Pons (tissue), 1 donor: Measurements from ENCODE around the gene OSBPL5.

Experiments
- DNase-seq: peaks from one replicate; pipeline ENCODE4 v3.0.0-alpha.2; 2016; ENCODE audit warnings: low spot score

Gene OSBPL5, protein sequence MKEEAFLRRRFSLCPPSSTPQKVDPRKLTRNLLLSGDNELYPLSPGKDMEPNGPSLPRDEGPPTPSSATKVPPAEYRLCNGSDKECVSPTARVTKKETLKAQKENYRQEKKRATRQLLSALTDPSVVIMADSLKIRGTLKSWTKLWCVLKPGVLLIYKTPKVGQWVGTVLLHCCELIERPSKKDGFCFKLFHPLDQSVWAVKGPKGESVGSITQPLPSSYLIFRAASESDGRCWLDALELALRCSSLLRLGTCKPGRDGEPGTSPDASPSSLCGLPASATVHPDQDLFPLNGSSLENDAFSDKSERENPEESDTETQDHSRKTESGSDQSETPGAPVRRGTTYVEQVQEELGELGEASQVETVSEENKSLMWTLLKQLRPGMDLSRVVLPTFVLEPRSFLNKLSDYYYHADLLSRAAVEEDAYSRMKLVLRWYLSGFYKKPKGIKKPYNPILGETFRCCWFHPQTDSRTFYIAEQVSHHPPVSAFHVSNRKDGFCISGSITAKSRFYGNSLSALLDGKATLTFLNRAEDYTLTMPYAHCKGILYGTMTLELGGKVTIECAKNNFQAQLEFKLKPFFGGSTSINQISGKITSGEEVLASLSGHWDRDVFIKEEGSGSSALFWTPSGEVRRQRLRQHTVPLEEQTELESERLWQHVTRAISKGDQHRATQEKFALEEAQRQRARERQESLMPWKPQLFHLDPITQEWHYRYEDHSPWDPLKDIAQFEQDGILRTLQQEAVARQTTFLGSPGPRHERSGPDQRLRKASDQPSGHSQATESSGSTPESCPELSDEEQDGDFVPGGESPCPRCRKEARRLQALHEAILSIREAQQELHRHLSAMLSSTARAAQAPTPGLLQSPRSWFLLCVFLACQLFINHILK

DNA sequence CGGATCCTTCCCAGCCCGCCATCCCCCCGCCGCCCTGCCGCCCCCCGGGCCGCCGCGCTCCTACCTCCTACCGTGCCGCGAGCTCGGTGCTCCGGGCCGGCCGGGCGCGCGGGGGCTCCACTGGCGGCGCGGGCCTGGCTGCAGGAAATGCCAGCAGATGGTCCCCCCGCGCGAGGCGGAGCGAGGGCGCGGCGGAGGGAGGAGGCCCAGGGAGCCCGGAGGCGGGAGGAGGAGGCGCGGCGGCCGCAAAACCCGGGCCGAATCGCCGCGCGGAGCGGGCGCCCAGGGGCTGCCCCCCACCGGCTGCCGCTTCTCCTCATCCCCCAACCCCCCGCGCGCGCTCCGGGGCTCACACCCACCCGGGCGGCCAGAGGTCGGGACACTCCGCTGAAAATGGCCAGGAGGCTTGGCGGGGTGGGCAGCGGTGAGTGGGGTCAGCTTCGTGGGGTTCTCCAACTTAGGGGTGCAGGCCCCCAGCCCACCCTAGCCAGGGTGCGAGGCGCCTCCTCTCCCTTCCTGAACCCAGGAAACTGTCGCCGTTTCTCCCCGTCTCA, at the start of gene OSBPL5:
TSS of gene OSBPL5 (minus strand) at position 159 of the 554 bp plus-strand sequence. CDS start 36,162 bp downstream, outside the sequence.
- peak; percentile 43 for DNase-seq

DNA sequence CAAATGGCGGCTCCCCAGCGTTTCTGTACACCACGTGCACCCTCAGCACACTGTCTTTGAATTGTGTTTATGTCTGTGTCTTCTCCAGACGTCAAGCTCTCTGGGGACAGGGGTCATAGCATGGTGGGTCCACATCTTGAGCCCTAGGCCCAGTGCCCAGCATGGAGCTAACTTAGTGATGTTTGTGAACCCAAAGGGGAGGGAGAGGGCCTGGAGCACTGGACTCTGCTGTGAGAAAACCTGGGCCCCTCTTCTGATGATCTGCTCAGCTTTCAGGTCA, 49.2 kb upstream of the OSBPL5 start:
- DNase-seq: no peak

DNA sequence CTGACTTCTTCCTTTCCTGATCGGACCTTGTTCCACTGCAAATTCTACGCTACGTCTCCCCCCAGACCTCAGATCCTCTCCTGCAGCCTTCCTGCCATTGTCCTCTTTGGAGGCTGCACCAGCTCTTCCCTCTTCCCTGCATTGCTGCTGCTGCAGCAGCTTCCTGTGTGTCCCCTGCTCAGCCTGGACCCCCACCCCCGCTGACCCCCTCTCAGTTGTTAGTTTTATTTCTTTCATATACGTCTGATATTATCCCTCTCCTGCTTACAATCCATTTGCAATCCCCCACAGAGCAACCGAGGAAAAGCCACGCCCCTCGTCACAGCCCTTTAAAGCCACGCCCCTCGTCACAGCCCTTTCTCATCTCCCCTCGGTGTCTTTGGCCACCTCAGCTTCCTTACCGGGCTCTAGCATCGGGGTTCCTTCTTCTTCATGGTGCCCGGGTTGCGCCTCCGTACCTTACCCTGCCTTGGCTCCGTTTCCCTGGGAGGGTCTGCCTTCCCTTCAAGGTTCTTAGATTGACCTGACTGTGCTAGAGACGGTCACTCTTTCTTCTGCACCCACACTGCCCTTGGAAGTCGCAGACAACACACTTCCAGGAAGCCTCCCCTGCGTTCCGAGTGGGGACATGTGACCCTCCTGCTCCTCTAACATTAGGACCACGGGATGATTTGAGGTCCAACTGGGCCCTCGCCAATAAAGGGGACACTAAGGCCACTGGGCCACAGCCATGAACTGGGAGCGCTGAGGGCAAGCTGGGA, 48.7 kb upstream of the OSBPL5 start:
- DNase-seq: no peak

DNA sequence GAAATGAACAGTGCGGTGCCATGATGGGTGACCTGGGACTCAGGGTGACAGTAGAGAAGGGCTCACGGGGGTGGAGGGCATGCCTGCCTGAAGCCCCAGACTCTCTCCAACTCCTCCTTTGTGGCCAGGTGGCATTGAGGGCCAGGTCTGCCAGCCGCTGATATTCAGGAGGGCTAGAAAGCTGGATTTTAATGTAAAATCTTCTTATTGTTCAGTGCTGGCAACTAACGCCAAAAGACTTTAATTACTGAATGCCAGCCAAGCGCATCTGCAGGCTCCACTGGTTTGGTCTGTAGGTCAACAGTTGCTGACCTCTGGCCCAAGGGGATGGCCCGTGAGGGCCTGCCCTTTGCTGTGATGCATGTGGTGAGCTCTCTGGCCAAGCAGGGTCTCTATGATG, 43.2 kb upstream of the OSBPL5 start:
- DNase-seq: no peak

DNA sequence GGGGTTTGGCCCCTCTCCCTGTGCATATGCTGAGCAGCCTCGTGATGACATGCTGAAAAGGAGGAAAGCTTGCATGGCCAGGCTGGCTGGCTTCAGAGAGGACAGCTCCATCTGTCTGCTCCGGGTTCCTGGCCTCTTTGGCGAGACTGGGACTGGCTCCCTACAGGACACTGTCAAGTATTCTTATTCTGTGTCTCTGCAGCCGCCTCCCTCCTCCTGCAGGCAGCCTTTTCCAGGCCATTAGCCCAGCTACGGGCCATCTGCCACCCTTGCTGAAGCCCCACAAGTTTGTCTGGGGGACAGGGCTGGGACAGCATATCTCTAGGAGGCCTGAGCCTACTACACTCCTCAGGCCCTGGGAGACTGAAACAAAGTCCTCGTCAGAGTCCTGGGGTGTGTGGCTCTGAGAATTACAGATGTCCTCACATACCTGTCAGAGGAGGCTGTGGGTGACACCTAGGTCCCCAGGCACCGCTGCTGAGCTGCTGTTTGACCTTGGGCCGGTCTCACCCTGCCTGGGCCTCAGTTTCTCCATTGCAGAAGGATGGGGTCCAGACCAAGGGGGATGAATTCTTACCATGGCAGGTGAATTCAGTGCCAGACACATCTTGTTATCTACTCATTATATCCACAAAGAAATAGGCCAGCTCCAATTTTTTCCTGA, 42.5 kb upstream of the OSBPL5 start:
- DNase-seq: no peak

DNA sequence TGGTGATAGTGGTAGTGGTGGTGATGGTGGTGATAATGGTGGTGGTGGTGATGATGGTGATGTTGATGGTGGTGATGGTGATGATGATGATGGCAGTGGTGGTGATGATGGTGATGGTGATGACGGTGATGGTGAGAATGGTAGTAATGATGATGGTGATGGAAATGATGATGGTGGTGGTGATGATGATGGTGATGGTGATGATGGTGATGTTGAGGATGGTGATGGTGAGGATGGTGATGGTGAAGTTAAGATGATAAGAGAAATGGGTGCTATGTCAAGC, 41.8 kb upstream of the OSBPL5 start:
- DNase-seq: no peak

DNA sequence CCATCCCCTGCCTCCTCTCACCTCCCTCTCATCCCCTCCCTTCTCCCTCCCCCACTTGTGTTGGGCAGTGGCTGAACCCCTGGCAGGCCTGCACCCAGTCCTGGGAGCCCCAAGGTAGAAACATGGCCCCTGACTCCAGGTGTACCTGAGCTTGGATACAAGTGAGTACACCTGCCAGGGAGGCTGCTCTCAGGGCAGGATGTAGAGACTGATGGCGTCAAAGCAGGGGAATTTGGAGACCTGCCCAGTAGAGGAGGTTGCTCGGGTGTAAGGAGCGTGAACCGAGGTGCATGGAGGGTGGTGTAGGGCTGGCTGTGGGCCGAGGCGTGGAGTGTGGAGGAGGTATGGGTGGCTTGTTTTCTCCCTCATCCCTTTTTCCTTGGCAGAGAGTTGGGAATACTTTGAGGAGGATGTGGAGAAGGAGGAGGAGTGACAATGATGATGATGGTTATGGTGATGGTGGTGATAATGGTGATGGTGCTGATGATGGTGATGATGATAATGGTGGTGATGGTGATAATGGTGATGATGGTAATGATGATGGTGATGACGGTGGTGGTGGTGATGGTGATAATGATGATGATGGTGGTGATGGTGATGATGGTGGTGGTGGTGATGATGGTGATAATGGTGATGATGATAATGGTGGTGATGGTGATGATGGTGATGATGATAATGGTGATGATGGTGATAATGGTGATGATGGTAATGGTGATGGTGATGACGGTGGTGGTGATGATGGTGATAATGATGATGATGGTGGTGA, 41.2 kb upstream of the OSBPL5 start:
- DNase-seq: no peak

DNA sequence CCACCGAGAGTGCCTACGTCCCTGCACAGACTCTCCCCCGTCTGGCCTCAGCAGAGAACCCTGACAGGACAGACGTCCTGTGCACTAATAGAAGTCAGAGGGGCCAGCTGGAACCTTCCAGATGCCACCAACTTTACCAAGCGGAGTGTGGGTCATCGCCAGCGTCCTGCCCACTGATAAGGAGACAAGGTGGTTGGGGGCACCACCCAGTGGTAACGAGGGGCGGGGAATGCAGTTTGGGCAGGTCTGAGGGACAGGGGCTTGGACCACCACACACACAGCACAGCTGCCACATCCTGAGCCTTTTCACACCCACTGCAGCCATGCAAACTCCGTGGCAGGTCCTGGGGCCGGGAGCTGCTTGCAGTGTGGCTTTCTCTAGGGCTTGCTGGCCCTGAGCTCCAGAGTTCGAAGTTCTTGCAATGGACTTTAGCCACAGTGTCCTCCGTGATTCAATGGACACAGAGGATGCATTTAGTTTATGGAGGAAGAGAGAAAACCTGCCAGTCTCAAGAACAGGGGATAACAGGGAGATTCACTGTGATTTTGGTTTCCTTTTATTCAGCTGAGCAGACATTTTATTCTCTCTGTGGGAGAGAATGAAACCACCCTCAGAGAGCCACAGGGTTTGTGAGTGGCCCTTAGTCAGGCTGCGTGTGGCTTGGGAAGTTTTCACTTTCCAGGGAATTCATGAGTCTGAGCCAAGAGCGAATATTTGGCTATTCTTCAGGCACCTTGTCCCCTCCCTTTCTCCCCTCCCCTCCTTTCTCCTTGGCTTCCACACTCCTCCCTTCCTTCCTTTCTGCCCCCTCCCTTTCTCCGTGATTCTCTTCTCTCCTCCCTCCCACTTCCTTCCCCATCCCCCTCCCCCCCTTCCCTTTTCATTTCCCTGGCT, 40.4 kb upstream of the OSBPL5 start:
- no peak for DNase-seq

DNA sequence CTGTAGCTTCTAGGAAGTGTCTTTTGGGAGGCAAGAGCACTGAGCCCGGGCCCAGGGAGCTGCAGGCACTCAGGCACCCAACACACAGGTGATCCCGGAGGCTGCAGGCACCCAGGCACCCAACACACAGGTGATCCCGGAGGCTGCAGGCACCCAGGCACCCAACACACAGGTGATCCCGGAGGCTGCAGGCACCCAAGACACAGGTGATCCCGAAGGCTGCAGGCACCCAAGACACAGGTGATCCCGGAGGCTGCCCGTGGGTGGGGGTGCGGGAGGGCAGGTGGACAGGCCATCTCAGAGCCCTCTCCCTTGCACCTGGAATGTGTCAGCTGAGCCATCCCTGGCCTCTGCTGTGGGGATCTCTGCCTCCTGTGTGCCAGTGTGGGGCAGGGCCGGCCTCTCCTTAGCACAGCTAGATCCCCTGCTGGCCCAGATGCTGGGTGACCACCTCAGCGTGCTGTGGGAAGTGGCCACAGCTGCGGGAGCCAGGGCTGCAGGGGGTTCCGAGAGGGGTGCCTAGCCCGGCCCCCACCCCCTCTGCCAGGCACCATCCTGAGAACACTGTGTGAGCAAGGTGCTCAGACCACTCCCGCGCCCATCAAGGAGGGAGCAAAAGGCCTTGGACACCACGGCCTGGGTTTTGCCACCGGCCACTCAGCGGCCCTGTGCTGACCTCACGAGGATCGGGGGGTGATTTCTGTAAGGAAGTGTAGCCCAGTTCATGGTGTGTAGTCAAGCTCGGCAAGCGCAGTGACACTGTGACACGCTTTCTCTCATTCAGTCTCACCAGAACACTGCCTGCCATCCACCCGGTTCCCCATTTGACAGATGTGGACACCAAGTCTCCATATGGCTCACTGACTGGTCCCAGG, 39.3 kb upstream of the OSBPL5 start:
- no peak for DNase-seq

DNA sequence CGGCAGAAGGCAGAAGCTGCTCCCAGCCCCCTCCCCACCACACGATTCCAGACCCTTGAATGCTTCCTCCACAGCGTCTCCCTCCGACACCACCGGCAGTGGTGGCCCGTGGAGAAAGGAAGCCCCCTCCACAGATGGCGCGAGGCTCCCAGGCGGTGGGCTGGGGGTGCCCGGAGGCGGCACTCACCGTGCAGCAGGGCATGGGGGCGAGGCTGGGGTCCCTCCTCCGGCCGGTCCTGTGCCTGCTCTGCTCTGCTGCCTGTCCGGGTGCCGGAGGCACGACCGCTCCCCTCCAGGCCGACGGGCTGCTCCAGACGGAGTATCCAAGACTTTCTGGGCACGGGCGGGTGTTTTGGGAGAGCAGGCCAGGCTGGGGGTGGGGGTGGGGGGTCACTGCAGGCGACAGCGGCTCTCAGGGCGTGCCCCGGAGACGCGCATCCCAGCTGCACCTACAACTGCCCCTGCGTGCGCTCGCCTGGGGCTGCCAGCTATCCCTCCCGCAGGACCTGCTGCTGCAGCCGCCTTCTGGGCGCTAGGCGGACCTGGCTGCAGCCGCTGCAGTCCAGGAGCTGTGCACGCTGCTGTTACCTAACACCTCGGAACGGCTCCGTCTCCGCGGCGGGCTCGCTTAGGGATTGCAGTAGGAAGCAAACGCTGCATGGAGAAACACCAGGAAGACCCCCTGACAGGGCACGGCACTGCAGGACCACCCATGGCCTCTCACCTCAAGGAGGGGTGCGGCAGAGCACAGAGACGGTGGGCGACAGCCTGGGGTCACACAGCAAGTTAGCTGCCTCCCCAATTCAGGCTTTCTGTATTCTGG, 38.3 kb upstream of the OSBPL5 start:
- DNase-seq: no peak

DNA sequence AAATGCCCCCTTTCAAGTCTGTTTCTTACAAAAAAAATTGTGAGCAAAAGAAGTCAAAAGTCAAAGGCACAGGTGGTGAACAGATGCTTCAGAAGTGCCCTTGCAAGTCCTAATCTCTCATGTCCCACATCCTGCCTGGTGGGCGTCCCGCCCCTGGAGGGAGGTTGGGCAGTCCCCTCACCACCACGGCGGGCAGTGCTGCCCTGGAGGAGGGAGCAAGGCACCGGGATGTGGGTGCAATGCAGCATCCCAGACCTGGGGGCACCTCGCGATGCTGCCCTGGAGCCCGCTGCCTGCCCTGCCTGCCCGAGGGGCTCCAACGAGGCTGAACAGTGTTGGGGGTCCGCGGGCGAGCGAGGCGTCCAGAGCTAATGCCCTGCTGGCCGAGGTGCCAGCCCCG, 37.6 kb upstream of the OSBPL5 start:
- no peak for DNase-seq

DNA sequence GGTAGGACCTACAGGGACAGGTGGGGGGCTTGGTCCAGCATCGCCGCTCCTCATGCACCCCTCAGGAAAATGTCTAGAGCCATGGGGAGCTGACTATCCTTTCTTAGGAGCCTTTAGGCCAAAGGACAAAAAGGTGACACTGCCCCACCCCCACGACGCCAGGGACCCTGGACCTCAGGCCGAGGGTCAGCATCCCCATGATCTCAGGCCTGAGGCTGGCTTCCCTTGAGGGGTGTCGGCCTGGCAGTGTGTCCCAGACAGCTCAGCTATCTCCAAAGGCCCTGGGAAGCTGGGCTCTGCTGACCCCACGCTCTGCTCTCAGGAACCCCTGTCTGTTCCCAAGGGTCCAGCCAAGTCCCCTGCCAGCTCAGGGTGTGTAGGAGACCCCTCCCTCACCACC, 37.2 kb upstream of the OSBPL5 start:
- DNase-seq: no peak

DNA sequence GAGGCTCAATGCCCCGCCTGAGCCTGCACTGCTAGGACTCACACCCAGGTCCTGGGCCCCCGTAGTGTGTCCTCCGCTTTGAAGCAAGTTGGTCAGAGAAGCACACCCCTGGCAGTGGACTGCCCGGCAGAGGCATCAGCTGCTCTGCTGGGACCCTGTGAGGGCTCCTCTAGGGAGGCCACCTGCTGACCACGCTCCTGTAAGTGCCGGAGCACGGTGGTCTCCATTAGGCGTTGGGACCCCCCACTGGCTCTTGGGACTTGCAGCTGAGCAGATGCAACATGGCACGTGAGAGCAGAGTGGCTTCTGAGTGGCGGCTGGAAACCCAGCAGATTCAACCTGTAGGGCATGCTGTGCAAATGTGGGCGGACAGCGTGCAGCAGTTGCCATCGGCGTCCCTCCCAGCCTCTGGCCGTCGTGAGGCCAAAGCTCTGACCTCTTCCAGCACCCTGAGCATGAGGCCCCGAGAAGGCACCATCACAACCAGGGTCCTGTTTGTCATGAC, 36.6 kb upstream of the OSBPL5 start:
- no peak for DNase-seq

DNA sequence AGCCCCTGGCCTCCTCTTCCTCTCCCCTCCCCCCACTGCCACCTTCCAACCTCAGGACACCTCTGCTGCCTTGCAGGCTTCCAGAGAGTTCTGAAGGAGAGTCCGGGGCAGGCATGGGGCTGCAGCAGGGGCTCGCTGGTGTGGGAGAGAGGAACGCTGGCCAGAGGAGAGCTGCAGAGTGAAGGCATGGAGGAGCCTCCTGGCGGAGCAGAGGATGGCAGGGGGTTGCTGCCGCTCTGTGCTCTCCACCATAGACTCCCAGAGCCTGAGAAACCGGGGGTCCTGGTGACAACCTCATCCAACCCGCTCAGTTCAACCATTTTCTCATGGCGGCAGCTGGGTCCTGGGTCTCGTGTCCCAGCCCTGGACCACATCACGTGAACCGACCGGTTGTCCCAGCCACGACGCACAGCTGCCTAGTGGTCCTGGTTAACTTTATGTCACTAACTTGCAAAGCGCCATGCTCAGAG, 36.0 kb upstream of the OSBPL5 start:
- DNase-seq: no peak

DNA sequence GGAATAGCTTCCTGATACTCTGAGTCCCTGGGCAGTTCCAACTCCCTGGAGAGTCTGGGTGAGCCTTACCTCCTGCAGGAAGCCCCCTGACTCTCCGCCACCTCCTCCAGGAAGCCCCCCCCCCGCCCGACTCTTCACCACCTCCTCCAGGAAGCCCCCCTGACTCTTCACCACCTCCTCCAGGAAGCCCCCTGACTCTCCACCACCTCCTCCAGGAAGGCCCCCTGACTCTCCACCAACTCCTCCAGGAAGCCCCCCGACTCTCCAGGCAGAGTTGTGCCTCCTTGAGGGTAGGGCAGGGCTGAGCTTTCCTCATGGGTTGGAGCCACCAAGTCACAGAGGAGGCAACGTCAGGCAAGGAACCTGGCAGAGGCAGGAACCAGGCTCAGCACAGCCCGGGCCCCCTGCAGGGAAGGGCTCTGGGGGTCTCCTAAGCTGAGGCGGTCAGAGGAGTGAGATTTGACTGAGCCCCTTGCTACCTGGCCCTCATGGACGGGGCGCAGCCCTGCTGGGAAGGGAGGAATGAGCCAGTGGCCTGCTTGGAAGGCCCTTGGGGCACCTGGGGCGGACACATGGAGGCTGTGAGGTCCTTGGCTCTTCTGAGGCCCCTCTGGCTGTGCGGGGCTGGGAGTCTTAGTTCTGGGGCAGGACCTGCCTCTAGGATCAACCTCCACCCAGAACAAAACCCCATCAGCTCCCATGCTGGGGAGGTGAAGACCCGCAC, 35.4 kb upstream of the OSBPL5 start:
- no peak for DNase-seq

DNA sequence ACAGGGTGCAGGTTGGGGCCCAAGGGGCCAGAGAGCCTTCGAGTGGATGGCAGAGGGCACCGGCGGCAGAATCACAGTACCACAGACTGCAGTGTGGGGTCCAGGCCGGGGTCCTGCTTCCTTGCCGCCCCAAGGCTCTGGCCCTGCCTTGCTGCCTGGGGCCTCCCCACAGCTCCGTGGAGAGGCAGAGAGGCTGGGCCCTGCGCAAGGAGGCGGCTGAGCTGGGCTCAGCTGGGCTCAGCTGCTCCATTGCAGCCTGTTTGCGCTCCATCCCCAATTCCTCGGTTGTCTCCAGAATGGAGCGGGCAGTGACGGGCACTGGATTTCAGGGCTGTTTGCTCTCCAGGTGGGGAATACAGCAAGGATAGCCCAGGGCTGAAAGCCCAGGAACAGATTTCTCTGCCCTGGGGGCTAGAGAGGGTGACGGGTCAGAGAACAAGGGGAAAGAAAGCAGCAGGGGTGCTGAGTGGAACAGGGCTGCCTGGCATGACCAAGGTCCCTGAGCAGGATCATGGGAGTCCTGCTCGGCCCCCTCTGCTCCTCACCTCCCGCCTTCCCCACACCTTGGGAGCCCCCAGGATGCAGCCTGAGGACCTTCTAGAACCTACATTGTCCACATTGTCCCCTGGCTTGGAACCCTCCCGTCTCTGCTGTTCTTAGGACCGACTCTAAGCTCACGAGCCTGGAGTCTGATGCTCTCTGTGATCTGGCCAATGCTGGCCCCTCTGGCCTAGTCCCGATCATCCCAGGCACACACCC, 34.6 kb upstream of the OSBPL5 start:
- no peak for DNase-seq

DNA sequence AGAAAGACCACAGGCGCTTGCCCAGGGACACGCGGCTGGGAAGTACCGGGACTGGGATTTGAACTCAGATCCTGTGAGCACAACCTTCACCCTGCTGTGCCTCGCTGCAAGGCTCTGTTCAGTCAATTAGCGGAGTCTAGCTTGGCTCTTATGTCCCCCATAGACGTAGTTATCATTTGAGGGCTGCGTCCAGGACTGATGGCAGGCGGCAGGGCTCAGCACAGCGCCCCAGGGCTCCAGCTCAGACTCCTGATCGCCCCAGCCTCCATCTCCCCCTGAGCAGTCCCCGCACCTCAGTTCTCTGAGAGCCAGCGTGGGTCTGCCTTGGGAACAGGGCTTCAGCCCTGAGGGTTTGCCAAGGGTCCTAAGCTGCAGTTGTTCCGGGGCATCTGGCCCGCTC, 33.7 kb upstream of the OSBPL5 start:
- no peak for DNase-seq
